Stimulated activated CD4-positive, alpha-beta T cell treated with anti-CD3 and anti-CD28 coated beads, Interleukin-4, amount 100 ng/mL, for 1 hour (primary cell): Measurements from ENCODE around the gene TMC2.

Source experiments
- DNase-seq: peaks from one replicate; pipeline ENCODE4 v3.0.0-alpha.2; 2020

The TMC2 gene

DNA sequence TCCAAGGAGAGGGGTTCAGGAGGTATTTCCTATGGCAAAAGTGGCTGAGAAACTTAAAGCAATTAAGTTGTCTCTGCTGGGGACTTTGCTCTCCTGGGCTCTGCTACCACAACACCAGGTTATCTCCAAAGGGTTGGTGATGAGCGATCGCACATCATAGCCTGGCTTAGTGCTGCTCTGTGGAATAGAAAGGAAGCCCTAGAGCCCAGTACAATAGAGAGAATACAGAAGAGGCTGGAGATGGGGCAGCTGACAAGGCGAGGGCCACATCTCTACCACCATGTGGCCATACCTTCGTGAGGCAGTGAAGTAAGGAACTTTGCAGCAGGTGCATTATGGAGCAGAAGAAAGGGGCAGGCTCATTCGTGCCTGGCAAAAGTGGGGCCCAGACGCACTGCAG lies 8.6 kb upstream of the TMC2 start:
- no peak for DNase-seq

DNA sequence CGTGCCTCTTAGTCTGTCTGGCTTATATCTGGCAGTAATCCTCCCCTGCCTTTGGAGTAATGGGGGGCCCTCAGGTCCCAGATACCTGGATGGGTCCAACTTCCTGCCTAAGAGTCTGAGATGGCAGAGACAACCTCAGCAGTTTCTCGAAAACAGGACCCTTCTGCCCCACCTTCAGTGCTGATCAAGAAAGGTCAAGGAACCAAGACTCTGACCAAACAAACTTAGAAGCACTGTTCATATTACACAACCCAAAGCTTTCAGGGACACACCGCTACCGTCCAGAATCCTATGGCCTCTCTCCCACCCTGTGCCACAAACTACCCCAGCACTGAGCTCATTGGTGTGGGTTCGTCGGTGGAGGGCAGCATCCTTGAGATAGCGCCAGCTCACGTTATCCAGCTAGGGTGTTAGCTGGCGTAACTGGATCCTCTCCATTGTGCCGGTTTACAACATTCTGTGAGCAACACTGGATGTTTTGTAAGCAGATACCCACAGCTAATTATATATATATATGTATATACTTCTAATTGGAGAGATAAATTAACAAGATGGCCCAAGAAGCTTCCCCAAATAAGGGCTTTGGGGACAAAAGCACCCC lies 7.6 kb upstream of the TMC2 start:
- DNase-seq: no peak

- DNase-seq: no peak
These were observed 3.3 kb upstream of the TMC2 start for GRCh38 chr20:2533118-2533517.

DNA sequence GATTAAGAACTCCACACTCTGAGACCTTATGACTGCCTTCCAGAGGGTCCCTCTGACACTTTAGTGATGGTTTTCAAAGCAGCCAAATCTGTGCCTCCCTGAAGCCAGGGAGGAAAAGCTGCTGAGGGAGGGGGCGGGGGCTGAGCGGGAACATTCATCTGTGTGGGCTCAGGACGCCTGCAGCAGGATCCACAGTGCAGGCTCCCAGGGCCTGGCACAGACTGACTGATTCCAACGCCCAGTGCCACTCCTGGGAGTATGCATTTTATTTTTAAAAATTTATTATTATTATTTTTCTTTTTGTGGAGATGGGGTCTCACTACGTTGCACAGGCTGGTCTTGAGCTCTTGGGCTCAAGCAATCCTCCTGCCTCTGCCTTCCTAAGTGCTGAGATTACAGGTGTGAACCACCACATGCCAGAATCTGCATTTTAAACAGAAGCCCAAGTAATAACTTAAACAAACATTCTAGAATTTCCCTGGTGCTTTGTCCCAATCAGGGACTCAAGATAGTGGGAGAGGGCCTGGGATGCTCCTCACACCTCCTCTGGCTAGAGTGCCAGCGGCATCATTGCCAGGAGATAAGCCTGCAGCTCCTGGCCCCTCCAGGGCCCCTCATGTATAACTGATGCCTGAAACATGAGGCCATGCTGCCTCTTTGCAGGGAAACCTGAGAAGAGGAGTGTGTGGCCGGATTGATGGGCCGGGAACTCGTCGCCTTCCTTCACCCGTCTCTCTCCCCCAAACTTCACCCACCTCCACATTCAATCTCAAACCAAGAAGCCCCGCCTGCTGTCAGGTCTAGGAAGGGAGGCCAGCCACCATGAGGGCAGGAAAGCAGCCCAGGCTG lies 438 bp upstream of the TMC2 start:
- DNase-seq: no peak

DNA sequence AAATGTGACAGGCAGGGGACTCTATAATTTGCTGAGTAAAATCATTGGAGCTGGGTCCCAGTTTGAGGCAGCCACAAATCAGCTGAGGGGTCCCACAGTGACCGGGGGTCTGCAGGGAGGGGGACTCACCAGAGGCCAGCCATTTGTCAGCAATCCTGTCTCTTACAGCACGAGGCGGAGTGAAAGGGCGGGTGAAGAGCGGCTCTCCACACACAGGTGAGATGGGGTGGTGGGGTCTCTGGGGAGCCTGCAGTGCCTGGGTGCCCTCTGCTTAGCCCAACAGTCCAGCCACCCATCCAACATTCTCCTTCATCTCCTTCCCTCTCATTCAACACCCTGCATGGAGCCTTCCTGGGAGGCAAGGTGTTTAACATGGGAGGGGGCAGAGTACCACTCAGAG lies 728 bp downstream of the TMC2 start:
- DNase-seq: no peak

DNA sequence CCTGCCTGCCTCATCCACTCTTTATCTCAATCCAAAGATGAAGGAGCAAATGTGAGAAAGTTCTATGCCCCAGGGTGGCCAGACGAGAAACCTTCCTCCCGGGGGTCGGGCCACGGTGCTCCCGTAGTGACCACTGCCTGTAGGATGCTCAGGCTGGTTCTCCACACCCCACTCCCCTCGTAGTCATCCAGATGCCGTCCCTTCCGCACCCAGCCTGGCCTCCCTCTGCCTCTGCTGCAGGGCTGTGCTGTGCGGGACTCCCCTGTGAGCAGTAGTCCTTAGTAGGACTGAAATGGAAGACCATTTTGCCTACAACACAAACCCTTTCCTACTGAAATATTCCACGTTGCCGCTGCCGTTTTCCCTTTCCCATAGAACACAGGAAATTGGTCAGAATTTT lies 2.0 kb downstream of the TMC2 start:
- no peak for DNase-seq

DNA sequence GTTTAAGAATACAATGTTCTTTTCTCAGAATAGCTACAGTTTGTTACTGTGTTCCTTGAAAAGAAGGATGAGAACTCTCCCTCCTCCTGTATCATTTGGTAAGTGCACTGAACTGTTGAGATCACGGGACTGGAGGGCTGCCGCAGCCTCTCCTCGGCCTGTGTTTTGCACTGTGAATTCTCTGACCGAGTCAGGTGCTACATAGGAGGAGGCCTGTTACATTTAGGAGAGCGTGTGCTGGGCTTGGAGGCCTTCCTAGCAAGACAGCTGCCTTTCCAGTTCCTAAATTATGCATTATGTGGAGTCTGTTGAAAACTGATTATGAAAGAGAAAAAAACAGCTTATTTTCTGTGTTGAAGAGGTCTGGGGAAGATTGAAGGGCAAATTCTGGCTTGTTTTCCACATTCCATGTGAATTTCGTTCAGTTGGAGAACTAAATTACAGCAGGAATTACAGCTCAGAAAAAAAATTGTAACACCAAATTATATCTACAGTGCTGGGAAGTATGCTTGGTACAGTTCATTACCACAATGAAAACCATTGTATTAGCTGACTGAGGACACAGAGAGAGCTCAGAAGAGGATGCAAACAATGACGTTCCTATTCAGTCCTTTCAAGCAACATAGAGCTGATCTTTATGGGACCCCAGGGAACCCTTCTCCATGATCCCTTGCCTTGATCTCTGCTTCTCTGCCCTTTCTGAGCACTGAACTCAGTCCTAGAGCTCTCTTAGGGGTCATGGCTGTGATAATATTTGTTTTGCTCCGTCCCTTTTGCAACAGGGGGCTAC lies 2.8 kb downstream of the TMC2 start:
- DNase-seq: no peak

GRCh38 chr20:2541940-2542339 lies 5.6 kb downstream of the TMC2 start:
- DNase-seq: no peak

DNA sequence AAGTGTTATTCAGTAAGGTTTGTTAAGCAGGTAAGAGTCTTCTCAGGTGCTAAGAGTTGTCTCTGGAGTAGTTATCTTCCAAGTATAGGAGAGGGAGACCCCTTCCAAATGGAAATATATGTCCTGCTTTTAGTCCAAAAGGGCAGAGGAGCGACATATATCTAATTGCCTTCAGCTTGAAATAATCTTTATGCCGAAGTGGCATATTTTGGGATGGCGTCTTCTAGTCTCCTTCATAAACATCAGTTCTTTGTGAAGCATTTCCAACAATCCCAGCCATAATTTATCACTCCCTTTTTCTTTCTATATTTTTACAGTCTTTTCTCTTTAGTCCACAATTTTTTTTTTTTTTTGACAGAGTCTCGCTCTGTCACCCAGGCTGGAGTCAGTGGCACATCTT lies 6.0 kb downstream of the TMC2 start:
- DNase-seq: no peak

DNA sequence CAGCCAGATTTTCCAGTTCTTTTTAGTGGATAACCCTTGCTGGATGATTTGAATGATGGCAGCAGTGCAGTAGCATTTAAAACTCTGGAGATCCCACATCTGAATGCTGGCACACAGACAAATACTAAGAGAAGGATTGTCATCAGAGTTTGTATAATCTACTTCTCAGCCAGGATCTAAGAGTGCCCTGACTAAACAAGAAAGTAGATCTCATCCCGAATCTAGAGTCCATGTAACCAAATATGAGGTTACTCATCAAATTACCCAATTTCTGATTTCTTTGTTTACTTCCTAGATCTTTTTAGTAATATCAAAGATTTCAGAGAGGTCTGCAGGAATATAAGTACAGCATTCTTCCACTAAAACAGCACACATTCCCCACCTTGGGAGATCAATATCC lies 7.8 kb downstream of the TMC2 start:
- no peak for DNase-seq

DNA sequence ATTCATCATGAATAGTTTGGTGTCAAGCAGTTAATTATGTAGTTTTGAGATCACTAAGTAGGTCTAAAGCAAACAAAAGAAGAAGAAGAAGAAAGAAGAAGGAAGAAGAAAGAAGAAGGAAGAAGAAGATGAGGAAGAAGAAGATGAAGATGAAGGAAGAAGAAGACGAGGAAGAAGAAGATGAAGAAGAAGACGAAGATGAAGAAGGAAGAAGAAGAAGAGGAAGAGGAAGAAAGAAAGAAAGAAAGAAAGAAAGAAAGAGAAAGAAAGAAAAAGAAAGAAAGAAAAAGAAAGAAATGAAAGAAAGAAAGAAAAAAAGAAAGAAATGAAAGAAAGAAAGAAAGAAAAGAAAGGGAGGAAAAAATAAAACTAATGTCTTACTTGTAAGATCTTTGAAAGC lies 9.2 kb downstream of the TMC2 start:
- DNase-seq: no peak

- no peak for DNase-seq
These were observed 21.7 kb downstream of the TMC2 start for GRCh38 chr20:2557873-2558580.

- no peak for DNase-seq
These were observed 22.4 kb downstream of the TMC2 start for GRCh38 chr20:2558581-2559278.

DNA sequence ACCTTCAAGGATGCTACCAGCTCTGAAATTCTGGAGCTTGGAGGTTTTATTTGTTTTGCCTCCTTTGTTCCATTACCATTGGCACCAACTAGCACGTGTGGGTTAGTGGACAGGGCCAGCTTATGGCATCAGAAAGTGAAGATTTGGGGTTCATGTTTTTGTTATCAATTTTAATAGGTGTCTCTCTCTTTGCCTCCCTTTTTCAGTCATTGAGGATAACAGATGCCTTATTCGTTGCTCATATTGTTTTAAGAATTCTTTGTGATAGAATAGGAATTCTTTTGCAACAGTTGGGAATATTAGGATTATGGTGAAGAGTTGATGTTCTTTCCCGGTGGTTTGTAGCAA lies 22.9 kb downstream of the TMC2 start:
- no peak for DNase-seq

DNA sequence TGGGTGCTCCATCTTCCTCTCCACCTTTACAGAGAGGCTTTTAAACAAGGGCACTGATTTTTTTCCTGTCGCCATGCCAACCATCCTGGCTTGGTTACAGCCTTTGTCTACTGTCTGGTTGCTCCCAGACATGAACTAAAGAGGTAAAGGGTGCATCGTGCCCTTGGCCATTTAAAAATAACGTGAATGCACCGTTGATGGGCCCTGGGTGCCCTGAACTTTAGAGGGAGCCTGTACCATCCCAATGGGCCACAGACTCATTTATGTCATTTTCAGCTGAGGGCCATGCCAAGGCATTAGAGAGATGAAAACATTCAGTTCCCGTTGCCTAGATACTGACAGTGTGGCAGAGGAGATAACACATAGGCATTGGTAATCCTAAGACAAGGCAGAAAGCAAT lies 23.3 kb downstream of the TMC2 start:
- no peak for DNase-seq

GRCh38 chr20:2563116-2563515 lies 26.7 kb downstream of the TMC2 start:
- DNase-seq: no peak

GRCh38 chr20:2564406-2564805 lies 28.0 kb downstream of the TMC2 start:
- no peak for DNase-seq

GRCh38 chr20:2575682-2576081 lies 39.3 kb downstream of the TMC2 start:
- DNase-seq: no peak

- no peak for DNase-seq
These were observed 39.9 kb downstream of the TMC2 start for GRCh38 chr20:2576317-2576727.

GRCh38 chr20:2578475-2579192 lies 42.3 kb downstream of the TMC2 start:
- no peak for DNase-seq

GRCh38 chr20:2585811-2586210 lies 49.4 kb downstream of the TMC2 start:
- DNase-seq: no peak

DNA sequence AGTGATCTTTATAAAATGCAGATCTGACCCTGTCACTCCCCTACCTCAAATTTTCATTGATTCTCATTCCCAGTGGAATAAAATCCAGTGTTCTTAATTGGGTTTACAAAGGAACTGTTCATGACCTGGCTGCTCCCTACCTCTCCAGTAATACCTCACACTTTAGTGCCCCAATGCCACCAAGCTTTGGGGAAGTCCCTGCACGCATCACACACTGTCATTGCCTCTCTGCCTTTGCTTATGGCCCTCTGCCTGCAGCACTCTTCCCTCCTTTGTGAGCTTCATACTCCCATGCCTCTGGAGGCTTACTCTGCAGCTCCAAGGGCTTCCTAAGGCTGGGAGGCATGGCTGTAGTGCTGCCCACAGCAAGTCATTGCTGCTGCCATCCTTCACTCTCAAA lies 57.4 kb downstream of the TMC2 start:
- no peak for DNase-seq
